ENCODE measurements around the gene ARL13A.

DNA sequence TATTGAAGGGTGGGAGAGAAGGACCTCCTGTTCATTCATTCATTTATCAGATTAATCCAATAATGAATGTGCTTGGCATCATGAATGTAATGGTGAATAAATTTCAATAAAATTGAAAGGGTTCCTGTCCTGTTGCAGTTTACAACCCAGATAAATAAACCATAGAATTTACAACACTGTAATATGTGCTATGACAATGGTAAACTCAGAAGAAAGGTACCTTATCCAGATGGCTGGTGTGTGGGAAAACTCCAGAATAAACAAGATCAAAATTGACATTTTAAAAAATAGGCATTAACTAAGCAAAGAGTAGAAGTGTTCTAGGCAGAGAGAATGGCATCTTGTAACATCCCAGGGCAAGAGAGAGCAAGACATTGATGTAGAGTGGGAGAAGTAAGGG lies 15.3 kb downstream of the ARL13A start:
- TF ChIP-seq, protein P1, sequence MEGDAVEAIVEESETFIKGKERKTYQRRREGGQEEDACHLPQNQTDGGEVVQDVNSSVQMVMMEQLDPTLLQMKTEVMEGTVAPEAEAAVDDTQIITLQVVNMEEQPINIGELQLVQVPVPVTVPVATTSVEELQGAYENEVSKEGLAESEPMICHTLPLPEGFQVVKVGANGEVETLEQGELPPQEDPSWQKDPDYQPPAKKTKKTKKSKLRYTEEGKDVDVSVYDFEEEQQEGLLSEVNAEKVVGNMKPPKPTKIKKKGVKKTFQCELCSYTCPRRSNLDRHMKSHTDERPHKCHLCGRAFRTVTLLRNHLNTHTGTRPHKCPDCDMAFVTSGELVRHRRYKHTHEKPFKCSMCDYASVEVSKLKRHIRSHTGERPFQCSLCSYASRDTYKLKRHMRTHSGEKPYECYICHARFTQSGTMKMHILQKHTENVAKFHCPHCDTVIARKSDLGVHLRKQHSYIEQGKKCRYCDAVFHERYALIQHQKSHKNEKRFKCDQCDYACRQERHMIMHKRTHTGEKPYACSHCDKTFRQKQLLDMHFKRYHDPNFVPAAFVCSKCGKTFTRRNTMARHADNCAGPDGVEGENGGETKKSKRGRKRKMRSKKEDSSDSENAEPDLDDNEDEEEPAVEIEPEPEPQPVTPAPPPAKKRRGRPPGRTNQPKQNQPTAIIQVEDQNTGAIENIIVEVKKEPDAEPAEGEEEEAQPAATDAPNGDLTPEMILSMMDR (IDR thresholded peaks at IDR 0.05): no peak
- TF ChIP-seq POLR2A (IDR thresholded peaks at IDR 0.05): no peak

All from body of pancreas (tissue), 4 donors.